Liver (tissue), 9 donors: ENCODE results near the gene PSAT1. TPM values are rescaled to one million over a fixed set of nuclear protein-coding genes. Genes with fewer than 3 reads are reported as not detected.

ENCODE experiments used
- DNase-seq: peaks from one replicate; pipeline ENCODE4 v3.0.0-alpha.2; 2017; ENCODE audit warnings: low spot score
- H3K27ac ChIP-seq, 2 donors: one replicate each; pipeline ENCODE4 v1.7.0; 2013; ENCODE audit warnings: inconsistent platforms in 2 of 2, low read length in 2 of 2, control low read depth in 1 of 2, low read depth in 1 of 2, mild to moderate bottlenecking in 1 of 2
- H3K27me3 ChIP-seq, 4 donors: one replicate each; pipeline versions ENCODE4 v1.6.1 to v1.7.0; 2013; ENCODE audit warnings: low read length in 3 of 4, inconsistent platforms in 1 of 4, mild to moderate bottlenecking in 1 of 4, moderate library complexity in 1 of 4; ENCODE audit not compliant: control insufficient read depth in 4 of 4, insufficient read depth in 4 of 4
- H3K36me3 ChIP-seq, 4 donors: one replicate each; pipeline versions ENCODE4 v1.6.1 to v1.7.0; 2013; ENCODE audit warnings: low read length in 3 of 4, mild to moderate bottlenecking in 3 of 4, low read depth in 1 of 4, moderate library complexity in 1 of 4; ENCODE audit not compliant: control insufficient read depth in 4 of 4, insufficient read depth in 3 of 4
- H3K4me1 ChIP-seq, 4 donors: one replicate each; pipeline versions ENCODE4 v1.6.1 to v1.7.0; 2013; ENCODE audit warnings: low read length in 3 of 4, mild to moderate bottlenecking in 3 of 4, moderate library complexity in 1 of 4; ENCODE audit not compliant: control insufficient read depth in 4 of 4, insufficient read depth in 4 of 4
- H3K4me3 ChIP-seq, 3 donors: one replicate each; pipeline versions ENCODE4 v1.6.1 to v1.7.0; 2013; ENCODE audit warnings: low read length in 3 of 3, control low read depth in 1 of 3, low read depth in 1 of 3, mild to moderate bottlenecking in 1 of 3
- H3K9ac ChIP-seq, 2 donors: one replicate each; pipeline ENCODE4 v1.7.0; 2013; ENCODE audit warnings: low read length in 2 of 2, mild to moderate bottlenecking in 2 of 2, moderate library complexity in 2 of 2, control low read depth in 1 of 2, low read depth in 1 of 2
- H3K9me3 ChIP-seq, 4 donors: one replicate each; pipeline versions ENCODE4 v1.6.1 to v1.7.0; 2013; ENCODE audit warnings: low read length in 3 of 4; ENCODE audit not compliant: control insufficient read depth in 4 of 4
- EGR1 ChIP-seq, 2 donors: IDR thresholded peaks; 2 replicates each; pipeline ENCODE4 v1.6.1; 2016 to 2018; ENCODE audit warnings: antibody characterized with exemption in 2 of 2, low read depth in 2 of 2
- FOXA1 ChIP-seq: IDR thresholded peaks from 2 replicates; pipeline ENCODE4 v1.6.1; 2016; ENCODE audit warnings: antibody characterized with exemption
- FOXA2 ChIP-seq: IDR thresholded peaks from 2 replicates; pipeline ENCODE4 v1.6.1; 2016; ENCODE audit warnings: antibody characterized with exemption
- GABPA ChIP-seq, 2 donors: IDR thresholded peaks in 1 of 2; conservative IDR thresholded peaks in 1 of 2; 2 replicates each; pipeline ENCODE4 v1.6.1; 2016; ENCODE audit warnings: antibody characterized with exemption in 2 of 2, mild to moderate bottlenecking in 1 of 2, moderate library complexity in 1 of 2
- HNF4A ChIP-seq, 2 donors: conservative IDR thresholded peaks; 2 replicates each; pipeline ENCODE4 v1.6.1; 2016; ENCODE audit warnings: antibody characterized with exemption in 2 of 2, mild to moderate bottlenecking in 2 of 2
- HNF4G ChIP-seq: IDR thresholded peaks from 2 replicates; pipeline ENCODE4 v1.6.1; 2016; ENCODE audit warnings: antibody characterized with exemption
- JUND ChIP-seq, 2 donors: IDR thresholded peaks; 2 replicates each; pipeline ENCODE4 v1.6.1; 2016; ENCODE audit warnings: antibody characterized with exemption in 2 of 2
- NR2F2 ChIP-seq: IDR thresholded peaks from 2 replicates; pipeline ENCODE4 v1.6.1; 2016; ENCODE audit warnings: antibody characterized with exemption
- RAD21 ChIP-seq, 2 donors: IDR thresholded peaks; 2 replicates each; pipeline ENCODE4 v1.6.1; 2016; ENCODE audit warnings: antibody characterized with exemption in 2 of 2, mild to moderate bottlenecking in 2 of 2
- RXRA ChIP-seq, 2 donors: IDR thresholded peaks; 2 replicates each; pipeline ENCODE4 v1.6.1; 2017 to 2018; ENCODE audit warnings: antibody characterized with exemption in 2 of 2, mild to moderate bottlenecking in 1 of 2
- SP1 ChIP-seq: IDR thresholded peaks from 2 replicates; pipeline ENCODE4 v1.6.1; 2018; ENCODE audit warnings: antibody characterized with exemption, mild to moderate bottlenecking
- TAF1 ChIP-seq: conservative IDR thresholded peaks from 2 replicates; pipeline ENCODE4 v1.6.1; 2016; ENCODE audit warnings: antibody characterized with exemption, mild to moderate bottlenecking
- YY1 ChIP-seq: IDR thresholded peaks from 2 replicates; pipeline ENCODE4 v1.6.1; 2016; ENCODE audit warnings: antibody characterized with exemption, mild to moderate bottlenecking
- ZBTB33 ChIP-seq: IDR thresholded peaks from 2 replicates; pipeline ENCODE4 v1.6.1; 2016; ENCODE audit warnings: antibody characterized with exemption
- WGBS: extraction: QIAGEN DNeasy Blood & Tissue Kit; methylation state at CpG from one replicate; pipeline ENCODE4 v1.1.7; 2013; 5-methylcytosine and 5-hydroxymethylcytosine counted together
- polyA plus RNA-seq, 2 donors: library from polyadenylated mRNA; stranded (reverse) in 1 of 2; unstranded in 1 of 2; fragments of 200-250 nt in 1 of 2; fragments of >200 nt in 1 of 2; fragmentation: Nextera tagmentation in 1 of 2; extraction: Ambion mirVana in 1 of 2; gene quantifications; one replicate each; pipeline versions ENCODE4 v1.2.1 to v1.2.3, GENCODE V29; 2013 to 2015
- total RNA-seq, 2 donors: library from RNA; depleted of rRNA; stranded (reverse); fragments of >200 nt; gene quantifications; one replicate each; pipeline ENCODE4 v1.2.3, GENCODE V29; 2014
- TF ChIP-seq, protein P1 (sequence below): IDR thresholded peaks from 2 replicates; pipeline ENCODE4 v1.6.1; 2016; ENCODE audit warnings: antibody characterized with exemption
- TF ChIP-seq, protein P2 (sequence below): IDR thresholded peaks from 2 replicates; pipeline ENCODE4 v1.6.1; 2016; ENCODE audit warnings: antibody characterized with exemption, mild to moderate bottlenecking
- TF ChIP-seq, protein P3 (sequence below): fragments of 150-350 bp; IDR thresholded peaks from 2 replicates; pipeline ENCODE4 v1.5.1; 2017; ENCODE audit warnings: improper control_type of control experiment, low read depth, low read length; ENCODE audit not compliant: missing input control
- TF ChIP-seq, protein P4 (sequence below): IDR thresholded peaks from 2 replicates; pipeline ENCODE4 v1.6.1; 2016; ENCODE audit warnings: antibody characterized with exemption
- donor health status: healthy.
- donor health status: healthy.
- donor health status: healthy.
- donor health status: healthy.
- donor health status: healthy.

The PSAT1 gene
- total and polyA plus RNA-seq, 4 donors: 28.0 to 156 (median 66.8) TPM

- TF ChIP-seq JUND (IDR thresholded peaks at IDR 0.05) (no peak), SP1 (no peak), FOXA2 (no peak), ZBTB33 (no peak)
Observed at GRCh38 chr9:78298046-78298765, 1.3 kb downstream of the PSAT1 start (continued).

- peak overlapping the region in 1 of 3 donors; percentile 9 for H3K4me3 ChIP-seq
- peaks cover 0 to 1% (median under 1%) of the 10 kb centered on the region in 4 donors for H3K36me3 ChIP-seq
- 43% methylated on average over 6 of the region's 6 CpGs for WGBS
- TF ChIP-seq HNF4A (conservative IDR thresholded peaks at IDR 0.05) (peak; percentile 36 to 68), SP1 (peak; percentile 11), GABPA (IDR thresholded peaks at IDR 0.05 in 1 of 2, conservative IDR thresholded peaks at IDR 0.05 in 1 of 2) (no peak), TAF1 (no peak), ZBTB33 (peak; percentile 48), RXRA (IDR thresholded peaks at IDR 0.05) (peak; percentile 20 to 71), JUND (IDR thresholded peaks at IDR 0.05) (peak; percentile 78 to 90), NR2F2 (no peak), HNF4G (no peak), RAD21 (IDR thresholded peaks at IDR 0.05) (peak in 1 of 2 donors; percentile 33), FOXA1 (peak; percentile 78), EGR1 (IDR thresholded peaks at IDR 0.05; ENCODE audit: low read depth in 2 of 2) (peak in 1 of 2 donors; percentile 73), YY1 (peak; percentile 56), FOXA2 (peak; percentile 90)
- TF ChIP-seq, protein P1, sequence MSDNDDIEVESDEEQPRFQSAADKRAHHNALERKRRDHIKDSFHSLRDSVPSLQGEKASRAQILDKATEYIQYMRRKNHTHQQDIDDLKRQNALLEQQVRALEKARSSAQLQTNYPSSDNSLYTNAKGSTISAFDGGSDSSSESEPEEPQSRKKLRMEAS: peak; percentile 58
- TF ChIP-seq, protein P2, sequence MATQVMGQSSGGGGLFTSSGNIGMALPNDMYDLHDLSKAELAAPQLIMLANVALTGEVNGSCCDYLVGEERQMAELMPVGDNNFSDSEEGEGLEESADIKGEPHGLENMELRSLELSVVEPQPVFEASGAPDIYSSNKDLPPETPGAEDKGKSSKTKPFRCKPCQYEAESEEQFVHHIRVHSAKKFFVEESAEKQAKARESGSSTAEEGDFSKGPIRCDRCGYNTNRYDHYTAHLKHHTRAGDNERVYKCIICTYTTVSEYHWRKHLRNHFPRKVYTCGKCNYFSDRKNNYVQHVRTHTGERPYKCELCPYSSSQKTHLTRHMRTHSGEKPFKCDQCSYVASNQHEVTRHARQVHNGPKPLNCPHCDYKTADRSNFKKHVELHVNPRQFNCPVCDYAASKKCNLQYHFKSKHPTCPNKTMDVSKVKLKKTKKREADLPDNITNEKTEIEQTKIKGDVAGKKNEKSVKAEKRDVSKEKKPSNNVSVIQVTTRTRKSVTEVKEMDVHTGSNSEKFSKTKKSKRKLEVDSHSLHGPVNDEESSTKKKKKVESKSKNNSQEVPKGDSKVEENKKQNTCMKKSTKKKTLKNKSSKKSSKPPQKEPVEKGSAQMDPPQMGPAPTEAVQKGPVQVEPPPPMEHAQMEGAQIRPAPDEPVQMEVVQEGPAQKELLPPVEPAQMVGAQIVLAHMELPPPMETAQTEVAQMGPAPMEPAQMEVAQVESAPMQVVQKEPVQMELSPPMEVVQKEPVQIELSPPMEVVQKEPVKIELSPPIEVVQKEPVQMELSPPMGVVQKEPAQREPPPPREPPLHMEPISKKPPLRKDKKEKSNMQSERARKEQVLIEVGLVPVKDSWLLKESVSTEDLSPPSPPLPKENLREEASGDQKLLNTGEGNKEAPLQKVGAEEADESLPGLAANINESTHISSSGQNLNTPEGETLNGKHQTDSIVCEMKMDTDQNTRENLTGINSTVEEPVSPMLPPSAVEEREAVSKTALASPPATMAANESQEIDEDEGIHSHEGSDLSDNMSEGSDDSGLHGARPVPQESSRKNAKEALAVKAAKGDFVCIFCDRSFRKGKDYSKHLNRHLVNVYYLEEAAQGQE: no peak
- TF ChIP-seq, protein P3, sequence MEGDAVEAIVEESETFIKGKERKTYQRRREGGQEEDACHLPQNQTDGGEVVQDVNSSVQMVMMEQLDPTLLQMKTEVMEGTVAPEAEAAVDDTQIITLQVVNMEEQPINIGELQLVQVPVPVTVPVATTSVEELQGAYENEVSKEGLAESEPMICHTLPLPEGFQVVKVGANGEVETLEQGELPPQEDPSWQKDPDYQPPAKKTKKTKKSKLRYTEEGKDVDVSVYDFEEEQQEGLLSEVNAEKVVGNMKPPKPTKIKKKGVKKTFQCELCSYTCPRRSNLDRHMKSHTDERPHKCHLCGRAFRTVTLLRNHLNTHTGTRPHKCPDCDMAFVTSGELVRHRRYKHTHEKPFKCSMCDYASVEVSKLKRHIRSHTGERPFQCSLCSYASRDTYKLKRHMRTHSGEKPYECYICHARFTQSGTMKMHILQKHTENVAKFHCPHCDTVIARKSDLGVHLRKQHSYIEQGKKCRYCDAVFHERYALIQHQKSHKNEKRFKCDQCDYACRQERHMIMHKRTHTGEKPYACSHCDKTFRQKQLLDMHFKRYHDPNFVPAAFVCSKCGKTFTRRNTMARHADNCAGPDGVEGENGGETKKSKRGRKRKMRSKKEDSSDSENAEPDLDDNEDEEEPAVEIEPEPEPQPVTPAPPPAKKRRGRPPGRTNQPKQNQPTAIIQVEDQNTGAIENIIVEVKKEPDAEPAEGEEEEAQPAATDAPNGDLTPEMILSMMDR: no peak
- TF ChIP-seq, protein P4, sequence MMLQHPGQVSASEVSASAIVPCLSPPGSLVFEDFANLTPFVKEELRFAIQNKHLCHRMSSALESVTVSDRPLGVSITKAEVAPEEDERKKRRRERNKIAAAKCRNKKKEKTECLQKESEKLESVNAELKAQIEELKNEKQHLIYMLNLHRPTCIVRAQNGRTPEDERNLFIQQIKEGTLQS: peak; percentile 67
- DNase-seq: no peak
- H3K27ac ChIP-seq: peak overlapping the region; percentile 69 to 71
- H3K9me3 ChIP-seq: no peaks in the 10 kb centered on the region
- peak overlapping the region in 1 of 2 donors; percentile 30 for H3K9ac ChIP-seq
- H3K4me1 ChIP-seq: peaks cover 3 to 69% (median 42%) of the 10 kb centered on the region in 4 donors
- H3K27me3 ChIP-seq: no peaks in the 10 kb centered on the region
Observed at GRCh38 chr9:78300209-78300608, 3.3 kb downstream of the PSAT1 start.
